ENCODE results near the gene CELSR1.

The CELSR1 gene

GRCh38 chr22:46335201-46336118 is 202.0 kb downstream of the CELSR1 start, which contains the start of gene TRMU:
TSS of gene TRMU (plus strand) at chr22:46335714. CDS start at chr22:46335765, 51 bp downstream.
- peak within 1 kb of the TSS; percentile 96 for H3K4me3 Mint-ChIP-seq
- peak; percentile 90 for ATAC-seq
- peak within 1 kb of the TSS; percentile 93 for H3K27ac Mint-ChIP-seq
- no peaks in the 10 kb centered on the region for H3K27me3 Mint-ChIP-seq
- no peaks in the 10 kb centered on the region for H3K9me3 Mint-ChIP-seq
- H3K4me1 Mint-ChIP-seq = peaks cover 32% of the 10 kb centered on the region
- peak; percentile 83 for DNase-seq
- peaks cover 49% of the 10 kb centered on the region for H3K36me3 Mint-ChIP-seq (ENCODE audit: low read depth)

- H3K36me3 Mint-ChIP-seq (ENCODE audit: low read depth) = peaks cover 27% of the 10 kb centered on the region
- H3K27ac Mint-ChIP-seq = no peak overlapping the region
Measured at GRCh38 chr22:46331496-46331895, 205.9 kb downstream of the CELSR1 start.

GRCh38 chr22:46330426-46330825 is 207.0 kb downstream of the CELSR1 start:
- H3K36me3 Mint-ChIP-seq (ENCODE audit: low read depth) = peaks cover 32% of the 10 kb centered on the region
- no peaks in the 10 kb centered on the region for H3K9me3 Mint-ChIP-seq
- ATAC-seq = no peak
- peaks cover 6% of the 10 kb centered on the region for H3K4me1 Mint-ChIP-seq
- H3K27ac Mint-ChIP-seq = no peak overlapping the region
- no peak for DNase-seq
- no peaks in the 10 kb centered on the region for H3K27me3 Mint-ChIP-seq
- no peak overlapping the region for H3K4me3 Mint-ChIP-seq

More at GRCh38 chr22:46331496-46331895, 205.9 kb downstream of the CELSR1 start:
- DNase-seq = no peak
- no peak for ATAC-seq
- Mint-ChIP-seq H3K27me3 (no peaks in the 10 kb centered on the region), H3K9me3 (no peaks in the 10 kb centered on the region), H3K4me3 (no peak overlapping the region), H3K4me1 (peaks cover 10% of the 10 kb centered on the region)

GRCh38 chr22:46329616-46330015 is 207.8 kb downstream of the CELSR1 start:
- no peak for DNase-seq
- Mint-ChIP-seq H3K4me3 (no peak overlapping the region), H3K4me1 (peaks cover 3% of the 10 kb centered on the region), H3K27ac (no peak overlapping the region), H3K9me3 (no peaks in the 10 kb centered on the region), H3K27me3 (no peaks in the 10 kb centered on the region), H3K36me3 (ENCODE audit: low read depth) (peaks cover 32% of the 10 kb centered on the region)
- ATAC-seq = no peak

GRCh38 chr22:46328797-46329196 is 208.6 kb downstream of the CELSR1 start:
- ATAC-seq = no peak
- Mint-ChIP-seq H3K27ac (no peak overlapping the region), H3K27me3 (no peaks in the 10 kb centered on the region), H3K4me1 (no peaks in the 10 kb centered on the region), H3K9me3 (no peaks in the 10 kb centered on the region), H3K4me3 (no peak overlapping the region), H3K36me3 (ENCODE audit: low read depth) (peaks cover 36% of the 10 kb centered on the region)
- no peak for DNase-seq

- H3K27me3 Mint-ChIP-seq = no peaks in the 10 kb centered on the region
- no peak for ATAC-seq
- no peaks in the 10 kb centered on the region for H3K9me3 Mint-ChIP-seq
- no peak for DNase-seq
- no peak overlapping the region for H3K4me3 Mint-ChIP-seq
- no peaks in the 10 kb centered on the region for H3K4me1 Mint-ChIP-seq
- no peak overlapping the region for H3K27ac Mint-ChIP-seq
- peaks cover 30% of the 10 kb centered on the region for H3K36me3 Mint-ChIP-seq (ENCODE audit: low read depth)
Measured at GRCh38 chr22:46327691-46328465, 209.5 kb downstream of the CELSR1 start.

GRCh38 chr22:46326066-46326680 is 211.2 kb downstream of the CELSR1 start:
- Mint-ChIP-seq H3K9me3 (no peaks in the 10 kb centered on the region), H3K27me3 (no peaks in the 10 kb centered on the region), H3K27ac (no peak overlapping the region), H3K4me3 (no peak overlapping the region), H3K4me1 (no peaks in the 10 kb centered on the region), H3K36me3 (ENCODE audit: low read depth) (peaks cover 32% of the 10 kb centered on the region)
- no peak for DNase-seq
- no peak for ATAC-seq

GRCh38 chr22:46323162-46323561 is 214.3 kb downstream of the CELSR1 start:
- no peak for DNase-seq
- Mint-ChIP-seq H3K27ac (no peak overlapping the region), H3K9me3 (no peaks in the 10 kb centered on the region), H3K27me3 (no peaks in the 10 kb centered on the region), H3K4me3 (no peak overlapping the region), H3K4me1 (no peaks in the 10 kb centered on the region), H3K36me3 (ENCODE audit: low read depth) (peaks cover 39% of the 10 kb centered on the region)
- no peak for ATAC-seq

GRCh38 chr22:46322711-46323110 is 214.7 kb downstream of the CELSR1 start:
- H3K4me1 Mint-ChIP-seq = no peaks in the 10 kb centered on the region
- H3K27ac Mint-ChIP-seq = no peak overlapping the region
- no peaks in the 10 kb centered on the region for H3K9me3 Mint-ChIP-seq
- H3K27me3 Mint-ChIP-seq = no peaks in the 10 kb centered on the region
- H3K36me3 Mint-ChIP-seq (ENCODE audit: low read depth) = peaks cover 40% of the 10 kb centered on the region
- no peak for DNase-seq
- no peak for ATAC-seq
- no peak overlapping the region for H3K4me3 Mint-ChIP-seq

GRCh38 chr22:46320716-46321386 is 216.6 kb downstream of the CELSR1 start:
- H3K36me3 Mint-ChIP-seq (ENCODE audit: low read depth) = peaks cover 38% of the 10 kb centered on the region
- no peak for ATAC-seq
- no peak overlapping the region for H3K4me3 Mint-ChIP-seq
- H3K27me3 Mint-ChIP-seq = no peaks in the 10 kb centered on the region
- DNase-seq = no peak
- no peak overlapping the region for H3K27ac Mint-ChIP-seq
- H3K9me3 Mint-ChIP-seq = no peaks in the 10 kb centered on the region
- no peaks in the 10 kb centered on the region for H3K4me1 Mint-ChIP-seq

GRCh38 chr22:46320166-46320710 is 217.2 kb downstream of the CELSR1 start:
- no peak for ATAC-seq
- Mint-ChIP-seq H3K27me3 (no peaks in the 10 kb centered on the region), H3K4me3 (no peak overlapping the region), H3K36me3 (ENCODE audit: low read depth) (peaks cover 34% of the 10 kb centered on the region), H3K4me1 (no peaks in the 10 kb centered on the region), H3K9me3 (no peaks in the 10 kb centered on the region), H3K27ac (no peak overlapping the region)
- no peak for DNase-seq

GRCh38 chr22:46319319-46319718 is 218.1 kb downstream of the CELSR1 start:
- ATAC-seq (no peak), DNase-seq (no peak)
- Mint-ChIP-seq H3K9me3 (no peaks in the 10 kb centered on the region), H3K27me3 (no peaks in the 10 kb centered on the region), H3K4me1 (no peaks in the 10 kb centered on the region), H3K36me3 (ENCODE audit: low read depth) (peaks cover 34% of the 10 kb centered on the region), H3K27ac (no peak overlapping the region), H3K4me3 (no peak overlapping the region)

- no peak for DNase-seq
- Mint-ChIP-seq H3K27ac (no peak overlapping the region), H3K4me1 (no peaks in the 10 kb centered on the region), H3K36me3 (ENCODE audit: low read depth) (peaks cover 34% of the 10 kb centered on the region), H3K9me3 (no peaks in the 10 kb centered on the region), H3K4me3 (no peak overlapping the region), H3K27me3 (no peaks in the 10 kb centered on the region)
- no peak for ATAC-seq
Measured at GRCh38 chr22:46318576-46318975, 218.8 kb downstream of the CELSR1 start.

GRCh38 chr22:46317646-46318045 is 219.8 kb downstream of the CELSR1 start:
- Mint-ChIP-seq H3K4me1 (no peaks in the 10 kb centered on the region), H3K36me3 (ENCODE audit: low read depth) (peaks cover 28% of the 10 kb centered on the region), H3K4me3 (no peak overlapping the region), H3K9me3 (no peaks in the 10 kb centered on the region), H3K27me3 (no peaks in the 10 kb centered on the region), H3K27ac (no peak overlapping the region)
- no peak for DNase-seq
- ATAC-seq = no peak

Data from activated naive CD8-positive, alpha-beta T cell treated with anti-CD3 and anti-CD28 coated beads, Interleukin-2, amount 50 U/mL, for 24 hours (primary cell).